Activated CD8-positive, alpha-beta T cell treated with anti-CD3 and anti-CD28 coated beads for 36 hours (primary cell): ENCODE measurements around the gene SLC35A3. TPM values are rescaled to one million over a fixed set of nuclear protein-coding genes. Genes with fewer than 3 reads are reported as not detected.

ENCODE experiments used
- ATAC-seq: fragments of 200-7000 bp; cut with Tn5 transposase; one replicate; pipeline ENCODE4 v1.10.0; 2021; ENCODE audit warnings: mild to moderate bottlenecking, moderate library complexity
- CTCF ChIA-PET: fragments of 350-600 bp; sonication (Branson Sonifier 250); formaldehyde crosslinking; loops from one replicate; lab custom pipeline; 2021; ENCODE audit warnings: antibody characterized with exemption; lab: Charles Lee
- POLR2A ChIA-PET: fragments of 350-600 bp; sonication (Branson Sonifier 250); formaldehyde crosslinking; loops from one replicate; lab custom pipeline; 2021; ENCODE audit warnings: antibody characterized with exemption; lab: Charles Lee
- DNase-seq: peaks from one replicate; pipeline ENCODE4 v3.0.0-alpha.2; 2020
- H3K27ac Mint-ChIP-seq: one replicate; pipeline ENCODE4 v1.8.0; 2021; ENCODE audit warnings: mild to moderate bottlenecking, mixed read lengths
- H3K27me3 Mint-ChIP-seq: one replicate; pipeline ENCODE4 v1.8.0; 2021; ENCODE audit warnings: mixed read lengths
- H3K36me3 Mint-ChIP-seq: one replicate; pipeline ENCODE4 v1.8.0; 2021; ENCODE audit warnings: low read depth, mixed read lengths
- H3K4me1 Mint-ChIP-seq: one replicate; pipeline ENCODE4 v1.8.0; 2021; ENCODE audit warnings: low read depth, mixed read lengths
- H3K4me3 Mint-ChIP-seq: one replicate; pipeline ENCODE4 v1.8.0; 2021; ENCODE audit warnings: mild to moderate bottlenecking, moderate library complexity, mixed read lengths
- H3K9me3 Mint-ChIP-seq: one replicate; pipeline ENCODE4 v1.8.0; 2021; ENCODE audit warnings: mixed read lengths
- intact Hi-C: fragments of 100-400 bp; cut with micrococcal nuclease; formaldehyde crosslinking; loops from one replicate; pipeline ENCODE4 v1.10.0; 2022
- total RNA-seq, 2 experiments: library from RNA; stranded (reverse); gene quantifications; one replicate each; pipeline ENCODE4 v1.2.3, GENCODE V29; 2021
- TF ChIP-seq, protein P1 (sequence below): fragments of 200-600 bp; IDR thresholded peaks from one replicate; pipeline ENCODE4 v1.8.0; 2022; ENCODE audit warnings: antibody characterized with exemption, mild to moderate bottlenecking

SLC35A3 gene
- total RNA-seq, 2 experiments from 2014 or later: 17.5 to 19.3 TPM

- no peak overlapping the region for H3K4me3 Mint-ChIP-seq
- H3K4me1 Mint-ChIP-seq: no peaks in the 10 kb centered on the region
- peaks cover 21% of the 10 kb centered on the region for H3K36me3 Mint-ChIP-seq
- intact Hi-C loops: no loop called here
- no peak overlapping the region for H3K27ac Mint-ChIP-seq
- DNase-seq (no peak), ATAC-seq (no peak)
- peaks cover 3% of the 10 kb centered on the region for H3K9me3 Mint-ChIP-seq
- TF ChIP-seq, protein P1, sequence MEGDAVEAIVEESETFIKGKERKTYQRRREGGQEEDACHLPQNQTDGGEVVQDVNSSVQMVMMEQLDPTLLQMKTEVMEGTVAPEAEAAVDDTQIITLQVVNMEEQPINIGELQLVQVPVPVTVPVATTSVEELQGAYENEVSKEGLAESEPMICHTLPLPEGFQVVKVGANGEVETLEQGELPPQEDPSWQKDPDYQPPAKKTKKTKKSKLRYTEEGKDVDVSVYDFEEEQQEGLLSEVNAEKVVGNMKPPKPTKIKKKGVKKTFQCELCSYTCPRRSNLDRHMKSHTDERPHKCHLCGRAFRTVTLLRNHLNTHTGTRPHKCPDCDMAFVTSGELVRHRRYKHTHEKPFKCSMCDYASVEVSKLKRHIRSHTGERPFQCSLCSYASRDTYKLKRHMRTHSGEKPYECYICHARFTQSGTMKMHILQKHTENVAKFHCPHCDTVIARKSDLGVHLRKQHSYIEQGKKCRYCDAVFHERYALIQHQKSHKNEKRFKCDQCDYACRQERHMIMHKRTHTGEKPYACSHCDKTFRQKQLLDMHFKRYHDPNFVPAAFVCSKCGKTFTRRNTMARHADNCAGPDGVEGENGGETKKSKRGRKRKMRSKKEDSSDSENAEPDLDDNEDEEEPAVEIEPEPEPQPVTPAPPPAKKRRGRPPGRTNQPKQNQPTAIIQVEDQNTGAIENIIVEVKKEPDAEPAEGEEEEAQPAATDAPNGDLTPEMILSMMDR: no peak
- ChIA-PET CTCF (interaction anchor here (1.4 kb wide), 1 partner anchor 12 kb away, joined by 3 read pairs; no protein-coding TSS in a partner anchor), POLR2A (interaction anchor here (1.2 kb wide), 1 partner anchor 17 kb away, joined by 4 read pairs; no protein-coding TSS in a partner anchor)
- H3K27me3 Mint-ChIP-seq: no peaks in the 10 kb centered on the region
Observed at GRCh38 chr1:100009458-100009857, 39.7 kb downstream of the SLC35A3 start.

GRCh38 chr1:100010804-100011203 lies 41.0 kb downstream of the SLC35A3 start:
- CTCF ChIA-PET: no interaction called here

DNA sequence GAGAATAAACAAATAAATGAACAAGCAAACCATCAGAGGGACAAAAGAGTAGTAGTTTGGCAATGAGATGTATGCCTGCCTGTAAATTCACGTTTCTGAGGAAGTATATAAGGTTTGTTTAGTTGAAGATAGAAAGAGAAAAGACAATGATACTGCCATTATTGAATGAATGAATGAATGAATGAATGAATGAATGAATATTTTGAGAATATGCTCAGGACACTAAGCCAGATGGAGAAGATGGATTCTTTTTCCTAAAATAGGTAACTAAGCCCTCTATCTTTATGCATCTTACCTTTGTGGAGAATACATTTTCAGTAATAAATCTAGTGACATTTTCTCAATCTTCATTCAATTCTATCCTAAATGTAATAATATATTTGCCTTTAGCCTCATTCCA lies 49.4 kb downstream of the SLC35A3 start:
- ATAC-seq: no peak
- Mint-ChIP-seq H3K9me3 (no peaks in the 10 kb centered on the region), H3K4me3 (no peak overlapping the region), H3K27ac (no peak overlapping the region), H3K36me3 (peaks cover 9% of the 10 kb centered on the region), H3K27me3 (no peaks in the 10 kb centered on the region), H3K4me1 (no peaks in the 10 kb centered on the region)
- DNase-seq: no peak
- TF ChIP-seq, protein P1: no peak
- POLR2A ChIA-PET: no interaction called here
- intact Hi-C loops: no loop called here
- CTCF ChIA-PET: no interaction called here

More at GRCh38 chr1:100010804-100011203, 41.0 kb downstream of the SLC35A3 start:
- Mint-ChIP-seq H3K4me3 (no peak overlapping the region), H3K27me3 (no peaks in the 10 kb centered on the region), H3K4me1 (no peaks in the 10 kb centered on the region), H3K9me3 (peaks cover under 1% of the 10 kb centered on the region), H3K27ac (no peak overlapping the region), H3K36me3 (peaks cover 10% of the 10 kb centered on the region)
- TF ChIP-seq, protein P1: no peak
- DNase-seq: no peak
- ATAC-seq: no peak
- POLR2A ChIA-PET: no interaction called here
- intact Hi-C loops: no loop called here

DNA sequence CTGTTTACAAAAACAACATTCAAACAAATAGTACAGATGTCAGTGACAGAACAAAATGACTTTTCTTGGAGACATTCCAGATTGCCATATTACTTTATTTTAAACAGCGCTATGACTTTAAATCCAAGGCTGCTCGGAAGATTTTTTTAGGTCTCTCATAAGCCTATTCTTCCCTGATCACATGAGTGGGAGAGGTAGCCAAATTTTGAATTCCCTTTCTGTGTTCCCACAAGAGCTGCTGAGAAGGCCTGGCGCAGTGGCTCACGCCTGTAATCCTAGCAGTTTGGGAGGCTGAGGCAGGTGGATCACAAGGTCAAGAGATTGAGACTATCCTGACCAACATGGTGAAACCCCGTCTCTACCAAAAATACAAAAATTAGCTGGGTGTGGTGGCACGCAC lies 53.7 kb downstream of the SLC35A3 start:
- TF ChIP-seq, protein P1: no peak
- ATAC-seq: no peak
- peaks cover 4% of the 10 kb centered on the region for H3K4me1 Mint-ChIP-seq
- intact Hi-C loops: no loop called here
- H3K9me3 Mint-ChIP-seq: no peaks in the 10 kb centered on the region
- no peak overlapping the region for H3K27ac Mint-ChIP-seq
- no peaks in the 10 kb centered on the region for H3K27me3 Mint-ChIP-seq
- H3K4me3 Mint-ChIP-seq: no peak overlapping the region
- ChIA-PET POLR2A (interaction anchor here (0.9 to 2.1 kb wide), 2 partner anchors 14 to 40 kb away, joined by 5 to 9 read pairs; a partner anchor contains a TSS), CTCF (no interaction called here)
- H3K36me3 Mint-ChIP-seq: peaks cover 5% of the 10 kb centered on the region
- no peak for DNase-seq

GRCh38 chr1:100027212-100027611 lies 57.4 kb downstream of the SLC35A3 start:
- Mint-ChIP-seq H3K27ac (no peak overlapping the region), H3K4me3 (no peak overlapping the region), H3K27me3 (no peaks in the 10 kb centered on the region), H3K36me3 (peaks cover 1% of the 10 kb centered on the region), H3K4me1 (peaks cover 18% of the 10 kb centered on the region), H3K9me3 (no peaks in the 10 kb centered on the region)
- intact Hi-C loops: no loop called here
- no peak for ATAC-seq
- CTCF ChIA-PET: no interaction called here
- TF ChIP-seq, protein P1: no peak
- POLR2A ChIA-PET: interaction anchor here (1.4 kb wide), 1 partner anchor 17 kb away, joined by 4 read pairs; no protein-coding TSS in a partner anchor
- DNase-seq: no peak
